CD4-positive, alpha-beta memory T cell (primary cell): ENCODE results near the gene RTKN2. TPM values are rescaled to one million over a fixed set of nuclear protein-coding genes. Genes with fewer than 3 reads are reported as not detected.
"Not testable (repeated sequence)": the region's sequence is repeated elsewhere in the genome, so short reads cannot be mapped to it uniquely, and the experiment has no call there.

Experiments used
- CTCF ChIA-PET: fragments of 350-600 bp; sonication (Branson Sonifier 250); formaldehyde crosslinking; loops from one replicate; lab custom pipeline; 2021; ENCODE audit warnings: inconsistent platforms; ENCODE audit not compliant: partially characterized antibody; lab: Charles Lee
- POLR2A ChIA-PET: fragments of 350-600 bp; sonication (Branson Sonifier 250); formaldehyde crosslinking; loops from one replicate; lab custom pipeline; 2021; ENCODE audit not compliant: partially characterized antibody; lab: Charles Lee
- DNase-seq, 5 donors: peaks; one replicate each; pipeline versions ENCODE4 v3.0.0 to v3.0.0-alpha.2; 2020 to 2022; ENCODE audit warnings: mixed read lengths in 1 of 5
- H3K27ac ChIP-seq: one replicate; pipeline ENCODE4 v1.7.0; 2013; ENCODE audit warnings: low read depth, low read length
- H3K27me3 ChIP-seq: 2 replicates; pipeline ENCODE4 v1.7.0; 2013; ENCODE audit warnings: mild to moderate bottlenecking, low read length, moderate library complexity; ENCODE audit not compliant: insufficient read depth
- H3K36me3 ChIP-seq: 2 replicates; pipeline ENCODE4 v1.7.0; 2013; ENCODE audit warnings: mild to moderate bottlenecking, low read length, moderate library complexity; ENCODE audit not compliant: insufficient read depth
- H3K4me1 ChIP-seq: 2 replicates; pipeline ENCODE4 v1.7.0; 2013; ENCODE audit warnings: mild to moderate bottlenecking, low read length, moderate library complexity; ENCODE audit not compliant: insufficient read depth
- H3K4me3 ChIP-seq, 2 donors: one replicate each; pipeline ENCODE4 v1.7.0; 2013; ENCODE audit warnings: low read length in 2 of 2, mild to moderate bottlenecking in 1 of 2
- H3K9me3 ChIP-seq, 2 donors: one replicate each; pipeline ENCODE4 v1.7.0; 2013; ENCODE audit warnings: low read length in 2 of 2, control low read depth in 1 of 2; ENCODE audit not compliant: control insufficient read depth in 1 of 2
- H3K27ac Mint-ChIP-seq, 7 donors: one replicate each; pipeline ENCODE4 v1.8.0; 2020 to 2021; ENCODE audit warnings: mixed read lengths in 7 of 7, mild to moderate bottlenecking in 6 of 7, inconsistent platforms in 3 of 7, moderate library complexity in 3 of 7
- H3K27me3 Mint-ChIP-seq, 2 donors: one replicate each; pipeline ENCODE4 v1.8.0; 2020 to 2021; ENCODE audit warnings: mixed read lengths in 2 of 2
- H3K36me3 Mint-ChIP-seq, 2 donors: one replicate each; pipeline ENCODE4 v1.8.0; 2020 to 2021; ENCODE audit warnings: mixed read lengths in 2 of 2, inconsistent platforms in 1 of 2, mild to moderate bottlenecking in 1 of 2
- H3K4me1 Mint-ChIP-seq, 4 donors: one replicate each; pipeline ENCODE4 v1.8.0; 2020 to 2021; ENCODE audit warnings: mixed read lengths in 4 of 4, mild to moderate bottlenecking in 1 of 4
- H3K4me3 Mint-ChIP-seq, 8 donors: one replicate each; pipeline ENCODE4 v1.8.0; 2020 to 2021; ENCODE audit warnings: mixed read lengths in 8 of 8, mild to moderate bottlenecking in 7 of 8, moderate library complexity in 6 of 8, inconsistent platforms in 3 of 8
- H3K9me3 Mint-ChIP-seq, 8 donors: one replicate each; pipeline ENCODE4 v1.8.0; 2020 to 2021; ENCODE audit warnings: mixed read lengths in 8 of 8, mild to moderate bottlenecking in 5 of 8, inconsistent platforms in 3 of 8, moderate library complexity in 1 of 8
- intact Hi-C: fragments of 100-400 bp; cut with micrococcal nuclease; formaldehyde crosslinking; loops from one replicate; pipeline ENCODE4 v1.15.1; 2023
- polyA plus RNA-seq, 2 donors: library from polyadenylated mRNA; unstranded; fragments of 300-500 nt; fragmentation: Illumina TruSeq; gene quantifications; one replicate each; pipeline ENCODE4 v1.2.3, GENCODE V29; 2021
- total RNA-seq, 2 experiments: library from RNA; stranded (reverse); gene quantifications; one replicate each; pipeline ENCODE4 v1.2.3, GENCODE V29; 2021

RTKN2 gene
- total and polyA plus RNA-seq, 4 experiments from 2014 or later, result 3.2 to 12.2 (median 8.2) TPM

- H3K27me3 Mint-ChIP-seq, result peaks cover 0 to 4% of the 10 kb centered on the region in 2 donors
- peak overlapping the region in 1 of 7 donors; percentile 61 for H3K27ac Mint-ChIP-seq
- POLR2A ChIA-PET, result interaction anchor here (0.5 kb wide), 1 partner anchor 404 kb away, joined by 3 read pairs; no protein-coding TSS in a partner anchor
- CTCF ChIA-PET, result no interaction called here
- Histone ChIP-seq H3K4me1 (peaks cover 17% of the 10 kb centered on the region), H3K36me3 (no peaks in the 10 kb centered on the region), H3K27ac (no peak overlapping the region), H3K27me3 (no peaks in the 10 kb centered on the region), H3K4me3 (no peak overlapping the region), H3K9me3 (no peaks in the 10 kb centered on the region)
- H3K36me3 Mint-ChIP-seq, result no peaks in the 10 kb centered on the region
- intact Hi-C loops, result loop anchor here (5.0 kb wide), 1 partner anchor 61 kb away; no protein-coding TSS in a partner anchor
- no peak for DNase-seq
- H3K4me3 Mint-ChIP-seq, result peak overlapping the region in 5 of 8 donors; percentile 16 to 58 (median 29)
- H3K9me3 Mint-ChIP-seq, result peaks cover 0 to 2% (median 0%) of the 10 kb centered on the region in 8 donors
- peaks cover 17 to 42% (median 29%) of the 10 kb centered on the region in 4 donors for H3K4me1 Mint-ChIP-seq
These were observed 37.2 kb upstream of the RTKN2 start for GRCh38 chr10:62305813-62306212.

DNA sequence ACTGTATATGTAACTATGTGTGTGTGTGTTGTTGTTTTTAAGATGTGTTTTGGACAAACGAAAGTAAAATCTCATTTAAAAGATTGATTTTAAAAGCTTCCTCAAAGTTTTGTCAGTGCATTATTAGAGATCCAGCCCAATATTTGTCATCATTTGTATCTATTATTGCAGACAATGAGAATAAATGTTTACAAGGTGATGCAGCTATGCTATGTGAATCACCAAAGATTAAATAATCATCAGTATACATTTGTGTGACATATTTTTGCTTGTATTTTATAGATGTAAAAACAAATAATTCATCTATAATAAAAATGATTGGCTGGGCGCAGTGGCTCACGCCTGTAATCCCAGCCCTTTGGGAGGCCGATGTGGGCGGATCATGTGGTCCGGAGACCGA lies 35.3 kb upstream of the RTKN2 start:
- ChIA-PET POLR2A (no interaction called here), CTCF (no interaction called here)
- Mint-ChIP-seq H3K4me3 (no peak overlapping the region), H3K9me3 (peaks cover 0 to 6% (median 0%) of the 10 kb centered on the region in 8 donors), H3K36me3 (no peaks in the 10 kb centered on the region), H3K27me3 (peaks cover 0 to 2% of the 10 kb centered on the region in 2 donors), H3K4me1 (peaks cover 17 to 42% (median 29%) of the 10 kb centered on the region in 4 donors), H3K27ac (no peak overlapping the region)
- H3K4me3 ChIP-seq, result no peak overlapping the region
- intact Hi-C loops, result no loop called here
- DNase-seq, result no peak
- H3K9me3 ChIP-seq, result no peaks in the 10 kb centered on the region
- peaks cover 17% of the 10 kb centered on the region for H3K4me1 ChIP-seq
- H3K36me3 ChIP-seq, result no peaks in the 10 kb centered on the region
- H3K27me3 ChIP-seq, result no peaks in the 10 kb centered on the region
- H3K27ac ChIP-seq, result no peak overlapping the region

- Mint-ChIP-seq H3K9me3 (peaks cover 0 to 6% (median 0%) of the 10 kb centered on the region in 8 donors), H3K4me3 (no peak overlapping the region), H3K27ac (peak overlapping the region in 1 of 7 donors; percentile 46), H3K27me3 (no peaks in the 10 kb centered on the region), H3K4me1 (peaks cover 17 to 42% (median 29%) of the 10 kb centered on the region in 4 donors), H3K36me3 (no peaks in the 10 kb centered on the region)
- no peaks in the 10 kb centered on the region for H3K27me3 ChIP-seq
- peaks cover 17% of the 10 kb centered on the region for H3K4me1 ChIP-seq
- intact Hi-C loops, result no loop called here
- no peak overlapping the region for H3K27ac ChIP-seq
- no peaks in the 10 kb centered on the region for H3K36me3 ChIP-seq
- no peaks in the 10 kb centered on the region for H3K9me3 ChIP-seq
- H3K4me3 ChIP-seq, result no peak overlapping the region
- ChIA-PET CTCF (no interaction called here), POLR2A (interaction anchor here (0.7 kb wide), 1 partner anchor 34 kb away, joined by 5 read pairs; the partner anchor contains the start of gene RTKN2)
- peak in 1 of 5 donors; percentile 4 for DNase-seq
These were observed 34.1 kb upstream of the RTKN2 start for GRCh38 chr10:62302760-62303159.

DNA sequence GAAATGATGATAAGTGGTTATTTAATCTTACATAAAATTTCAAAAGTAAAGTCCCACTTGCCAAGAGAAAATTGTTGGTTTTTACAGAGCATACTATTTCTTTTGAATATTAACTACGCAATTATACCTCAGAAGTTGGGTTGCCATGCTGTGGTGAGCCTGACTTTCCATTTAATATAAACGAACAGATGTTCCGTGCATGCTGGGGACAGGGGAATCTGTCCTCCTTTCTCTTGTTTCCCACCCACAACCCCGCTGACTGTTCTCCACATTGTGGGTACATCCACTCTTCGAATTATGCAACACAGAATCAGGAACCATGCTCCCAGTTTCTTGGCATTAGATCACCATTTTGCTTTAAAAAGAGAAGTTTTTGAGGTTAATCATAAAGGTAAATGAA lies 29.2 kb upstream of the RTKN2 start:
- no peaks in the 10 kb centered on the region for H3K9me3 ChIP-seq
- ChIA-PET POLR2A (no interaction called here), CTCF (no interaction called here)
- no peak overlapping the region for H3K4me3 Mint-ChIP-seq
- intact Hi-C loops, result no loop called here
- H3K36me3 Mint-ChIP-seq, result no peaks in the 10 kb centered on the region
- peaks cover 4 to 7% (median 5%) of the 10 kb centered on the region in 4 donors for H3K4me1 Mint-ChIP-seq
- no peak for DNase-seq
- peaks cover 0 to 6% (median 0%) of the 10 kb centered on the region in 8 donors for H3K9me3 Mint-ChIP-seq
- H3K27ac ChIP-seq, result no peak overlapping the region
- H3K4me1 ChIP-seq, result no peaks in the 10 kb centered on the region
- H3K27ac Mint-ChIP-seq, result no peak overlapping the region
- H3K4me3 ChIP-seq, result no peak overlapping the region
- peaks cover 2 to 7% of the 10 kb centered on the region in 2 donors for H3K27me3 Mint-ChIP-seq
- no peaks in the 10 kb centered on the region for H3K27me3 ChIP-seq
- no peaks in the 10 kb centered on the region for H3K36me3 ChIP-seq

DNA sequence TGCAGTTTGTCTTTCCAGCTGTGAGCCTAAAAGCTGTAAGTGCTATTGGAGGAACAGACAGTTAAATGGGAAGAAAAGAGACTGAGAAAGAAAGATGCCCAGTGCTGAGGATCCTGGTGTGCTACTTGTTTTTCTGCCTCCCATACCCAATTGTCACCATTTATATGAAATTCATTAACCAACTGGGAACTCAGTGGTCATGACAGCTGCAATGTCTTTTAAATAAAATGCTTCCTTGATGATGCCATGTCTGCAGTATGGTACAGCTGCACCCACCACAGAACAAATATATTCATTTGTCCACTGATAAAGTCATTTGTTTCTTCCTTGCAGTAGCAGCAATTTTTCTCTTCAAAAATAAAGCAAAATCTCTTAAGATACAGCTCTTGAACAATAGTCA lies 15.6 kb upstream of the RTKN2 start:
- no peak overlapping the region for H3K4me3 Mint-ChIP-seq
- H3K27ac Mint-ChIP-seq, result no peak overlapping the region
- intact Hi-C loops, result no loop called here
- no peak overlapping the region for H3K27ac ChIP-seq
- no peaks in the 10 kb centered on the region for H3K36me3 Mint-ChIP-seq
- H3K4me1 Mint-ChIP-seq, result no peaks in the 10 kb centered on the region
- peaks cover 2 to 8% of the 10 kb centered on the region in 2 donors for H3K27me3 Mint-ChIP-seq
- H3K27me3 ChIP-seq, result no peaks in the 10 kb centered on the region
- peaks cover 0 to 4% (median 0%) of the 10 kb centered on the region in 8 donors for H3K9me3 Mint-ChIP-seq
- H3K36me3 ChIP-seq, result no peaks in the 10 kb centered on the region
- ChIA-PET POLR2A (no interaction called here), CTCF (no interaction called here)
- H3K4me1 ChIP-seq, result no peaks in the 10 kb centered on the region
- DNase-seq, result no peak
- H3K4me3 ChIP-seq, result no peak overlapping the region
- no peaks in the 10 kb centered on the region for H3K9me3 ChIP-seq

DNA sequence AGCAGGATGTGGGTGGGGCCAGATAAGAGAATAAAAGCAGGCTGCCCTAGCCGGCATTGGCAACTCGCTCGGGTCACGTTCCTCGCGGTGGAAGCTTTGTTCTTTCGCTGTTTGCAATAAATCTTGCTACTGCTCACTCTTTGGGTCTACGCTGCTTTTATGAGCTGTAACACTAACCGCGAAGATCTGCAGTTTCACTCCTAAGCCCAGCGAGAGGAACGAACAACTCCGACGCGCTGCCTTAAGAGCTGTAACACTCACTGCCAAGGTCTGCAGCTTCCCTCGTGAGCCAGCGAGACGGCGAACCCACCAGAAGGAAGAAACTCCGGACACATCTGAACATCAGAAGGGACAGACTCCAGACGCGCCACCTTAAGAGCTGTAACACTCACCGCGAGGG lies 12.7 kb upstream of the RTKN2 start:
- H3K4me1 Mint-ChIP-seq, DNase-seq, H3K36me3 ChIP-seq, H3K4me1 ChIP-seq, H3K9me3 Mint-ChIP-seq, H3K27ac ChIP-seq, H3K27ac Mint-ChIP-seq, POLR2A ChIA-PET, H3K9me3 ChIP-seq, H3K36me3 Mint-ChIP-seq, intact Hi-C loops, H3K4me3 ChIP-seq, H3K4me3 Mint-ChIP-seq, H3K27me3 ChIP-seq, H3K27me3 Mint-ChIP-seq: not testable (repeated sequence)
- CTCF ChIA-PET, result interaction anchor here (1.4 kb wide), 1 partner anchor 13 kb away, joined by 4 read pairs; no protein-coding TSS in a partner anchor

- DNase-seq, H3K27ac ChIP-seq, H3K27me3 Mint-ChIP-seq, H3K4me1 Mint-ChIP-seq, H3K27ac Mint-ChIP-seq, H3K27me3 ChIP-seq, H3K4me1 ChIP-seq, H3K9me3 Mint-ChIP-seq, H3K36me3 Mint-ChIP-seq, H3K9me3 ChIP-seq, H3K36me3 ChIP-seq, CTCF ChIA-PET, H3K4me3 ChIP-seq, intact Hi-C loops, H3K4me3 Mint-ChIP-seq: not testable (repeated sequence)
- POLR2A ChIA-PET, result interaction anchor here (0.6 kb wide), 1 partner anchor 206 kb away, joined by 3 read pairs; no protein-coding TSS in a partner anchor
These were observed 11.7 kb upstream of the RTKN2 start for GRCh38 chr10:62280392-62280791.
